Prostate gland (tissue), 2 donors: ENCODE data around the gene MYO9B. TPM values are rescaled to one million over a fixed set of nuclear protein-coding genes. Genes with fewer than 3 reads are reported as not detected.

ENCODE experiments used
- DNase-seq: peaks from one replicate; pipeline ENCODE4 v3.0.0-alpha.2; 2019; ENCODE audit warnings: low spot score
- H3K27ac ChIP-seq, 2 donors: fragments of 200-600 bp; sonication (generic); 2 replicates each; pipeline ENCODE4 v1.5.1; 2017 to 2019
- H3K27me3 ChIP-seq: fragments of 200-600 bp; sonication (generic); replicated peaks from 2 replicates; pipeline ENCODE4 v1.5.1; 2019; ENCODE audit not compliant: insufficient read depth
- H3K36me3 ChIP-seq, 2 donors: fragments of 200-600 bp; sonication (generic); 1 replicate in 1 of 2; 2 replicates in 1 of 2; pipeline versions ENCODE4 v1.5.1 to v1.8.1; 2017 to 2019
- H3K4me1 ChIP-seq: fragments of 200-600 bp; sonication (generic); replicated peaks from 2 replicates; pipeline ENCODE4 v1.5.1; 2019
- H3K4me3 ChIP-seq, 2 donors: fragments of 200-600 bp; sonication (generic); 2 replicates each; pipeline ENCODE4 v1.5.1; 2017 to 2019
- H3K9me3 ChIP-seq: fragments of 200-600 bp; sonication (generic); 2 replicates; pipeline ENCODE4 v1.5.1; 2017
- POLR2A ChIP-seq: fragments of 450-650 bp; IDR thresholded peaks from one replicate; pipeline ENCODE4 v1.6.1; 2016; ENCODE audit warnings: antibody characterized with exemption, mild to moderate bottlenecking
- POLR2AphosphoS5 ChIP-seq: sonication (generic); formaldehyde crosslinking; IDR thresholded peaks from one replicate; pipeline ENCODE4 v1.6.1; 2017; ENCODE audit warnings: antibody characterized with exemption
- WGBS: methylation state at CpG from one replicate; pipeline ENCODE4 v1.1.5; 2018; 5-methylcytosine and 5-hydroxymethylcytosine counted together
- intact Hi-C: fragments of 100-400 bp; cut with DNase I; formaldehyde crosslinking; loops from one replicate; pipeline ENCODE4 v1.14.2; 2022
- total RNA-seq, 2 donors: library from RNA; depleted of rRNA; stranded (reverse); fragments of >200 nt; gene quantifications; one replicate each; pipeline ENCODE4 v1.1.0, GENCODE V29; 2016
- TF ChIP-seq, protein P1 (sequence below), 4 experiments: fragments of 200-600 bp in 2 of 4; fragments of 450-650 bp in 2 of 4; sonication (generic) in 2 of 4; IDR thresholded peaks; 1 replicate in 3 of 4; 2 replicates in 1 of 4; pipeline ENCODE4 v1.5.1; 2016 to 2019; ENCODE audit warnings: antibody characterized with exemption in 4 of 4, mild to moderate bottlenecking in 2 of 4, moderate library complexity in 2 of 4

MYO9B gene
- total RNA-seq, 2 donors from 2014 or later: 50.9 to 208 TPM

- WGBS: 98% methylated on average over 6 of the region's 6 CpGs
- Histone ChIP-seq H3K9me3 (no peaks in the 10 kb centered on the region), H3K4me1 (peaks cover 10% of the 10 kb centered on the region), H3K36me3 (no peaks in the 10 kb centered on the region), H3K27me3 (no peaks in the 10 kb centered on the region), H3K4me3 (no peak overlapping the region), H3K27ac (no peak overlapping the region)
- intact Hi-C loops: no loop called here
- TF ChIP-seq POLR2A: no peak
- TF ChIP-seq POLR2AphosphoS5: no peak
- DNase-seq: no peak
Observed at GRCh38 chr19:17240826-17241399, 165.3 kb downstream of the MYO9B start.

DNA sequence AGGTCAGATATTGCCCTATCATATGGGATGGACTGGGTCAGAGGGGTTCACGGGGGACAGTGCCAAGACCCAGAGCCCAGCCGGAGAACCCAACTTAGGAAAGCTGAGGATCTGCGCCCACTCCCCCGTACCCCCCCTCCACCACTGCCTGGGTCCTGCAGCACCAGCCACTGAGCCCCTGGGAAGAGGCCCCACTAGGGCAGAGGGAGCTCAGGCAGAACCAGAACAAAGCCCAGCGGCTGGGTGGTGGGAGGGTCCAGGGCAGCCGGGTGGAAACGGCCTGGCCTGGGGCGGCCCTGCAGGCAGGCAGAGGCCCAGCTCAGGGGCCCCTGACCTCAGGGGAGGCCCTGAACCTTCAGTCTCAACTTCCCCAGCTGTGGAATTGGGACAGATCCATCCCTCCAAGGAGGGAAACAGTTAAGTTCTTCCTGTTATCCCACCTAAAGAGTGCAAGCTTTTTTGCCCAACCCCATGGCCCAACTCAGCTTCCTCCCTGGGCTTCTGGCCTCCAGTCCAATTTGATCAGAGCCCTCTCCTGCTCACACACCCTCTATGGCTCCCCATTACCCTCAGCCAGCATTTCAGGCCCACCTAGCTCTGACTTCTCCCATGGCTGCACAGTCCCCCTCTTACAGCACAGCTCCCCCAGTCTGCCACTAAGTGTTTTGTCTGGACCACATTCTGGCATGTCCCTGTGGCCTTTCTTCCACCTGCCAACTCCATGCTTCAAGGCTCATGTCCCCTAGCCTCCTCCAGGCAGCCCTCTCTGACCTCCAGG, 167.0 kb downstream of the MYO9B start:
- no peak overlapping the region for H3K4me3 ChIP-seq
- WGBS: 74% methylated on average over 8 of the region's 8 CpGs

DNA sequence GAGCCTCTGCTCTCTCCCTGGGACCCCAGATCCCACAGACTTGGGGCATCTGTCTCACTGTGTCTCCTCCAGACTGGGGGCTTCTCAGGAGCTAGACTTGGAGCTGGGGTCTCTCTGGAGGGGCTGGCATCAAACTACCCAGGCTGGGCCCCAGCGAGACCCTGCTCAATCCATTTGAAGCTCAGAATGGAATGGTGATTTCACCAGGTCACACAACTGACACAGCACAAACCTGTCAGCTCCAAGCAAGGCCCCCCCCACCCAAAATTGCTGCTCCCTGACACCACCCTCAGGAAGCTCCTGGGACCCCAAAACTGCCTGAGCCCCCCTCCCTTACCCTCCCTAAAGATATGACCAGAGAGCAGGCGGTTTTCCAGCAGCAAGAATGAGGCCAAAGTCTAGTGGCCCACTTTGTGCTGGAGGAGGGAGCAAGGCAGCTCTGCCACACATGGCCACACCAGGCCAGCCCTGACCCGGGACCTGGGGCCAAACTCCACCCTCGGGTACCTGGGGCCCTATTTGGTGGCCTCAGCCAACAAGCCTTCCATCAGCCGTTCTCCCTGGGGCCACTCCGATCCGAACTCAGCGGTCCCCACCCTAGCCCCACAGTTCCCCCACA, 167.7 kb downstream of the MYO9B start:
- 21% methylated on average over 8 of the region's 8 CpGs for WGBS
- no peaks in the 10 kb centered on the region for H3K27me3 ChIP-seq
- H3K36me3 ChIP-seq: no peaks in the 10 kb centered on the region
- no peak for DNase-seq
- no peaks in the 10 kb centered on the region for H3K4me1 ChIP-seq
- H3K27ac ChIP-seq: peak overlapping the region; percentile 73 to 74
- TF ChIP-seq POLR2AphosphoS5 (no peak), POLR2A (no peak)
- TF ChIP-seq, protein P1, sequence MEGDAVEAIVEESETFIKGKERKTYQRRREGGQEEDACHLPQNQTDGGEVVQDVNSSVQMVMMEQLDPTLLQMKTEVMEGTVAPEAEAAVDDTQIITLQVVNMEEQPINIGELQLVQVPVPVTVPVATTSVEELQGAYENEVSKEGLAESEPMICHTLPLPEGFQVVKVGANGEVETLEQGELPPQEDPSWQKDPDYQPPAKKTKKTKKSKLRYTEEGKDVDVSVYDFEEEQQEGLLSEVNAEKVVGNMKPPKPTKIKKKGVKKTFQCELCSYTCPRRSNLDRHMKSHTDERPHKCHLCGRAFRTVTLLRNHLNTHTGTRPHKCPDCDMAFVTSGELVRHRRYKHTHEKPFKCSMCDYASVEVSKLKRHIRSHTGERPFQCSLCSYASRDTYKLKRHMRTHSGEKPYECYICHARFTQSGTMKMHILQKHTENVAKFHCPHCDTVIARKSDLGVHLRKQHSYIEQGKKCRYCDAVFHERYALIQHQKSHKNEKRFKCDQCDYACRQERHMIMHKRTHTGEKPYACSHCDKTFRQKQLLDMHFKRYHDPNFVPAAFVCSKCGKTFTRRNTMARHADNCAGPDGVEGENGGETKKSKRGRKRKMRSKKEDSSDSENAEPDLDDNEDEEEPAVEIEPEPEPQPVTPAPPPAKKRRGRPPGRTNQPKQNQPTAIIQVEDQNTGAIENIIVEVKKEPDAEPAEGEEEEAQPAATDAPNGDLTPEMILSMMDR (IDR thresholded peaks at IDR 0.05): no peak
- no peaks in the 10 kb centered on the region for H3K9me3 ChIP-seq
- peak overlapping the region; percentile 53 to 87 for H3K4me3 ChIP-seq
- intact Hi-C loops: no loop called here

More for the DNA sequence above, 167.0 kb downstream of the MYO9B start:
- Histone ChIP-seq H3K4me1 (no peaks in the 10 kb centered on the region), H3K27me3 (no peaks in the 10 kb centered on the region), H3K27ac (no peak overlapping the region), H3K36me3 (no peaks in the 10 kb centered on the region), H3K9me3 (no peaks in the 10 kb centered on the region)
- TF ChIP-seq POLR2AphosphoS5 (no peak), POLR2A (no peak)
- TF ChIP-seq, protein P1 (IDR thresholded peaks at IDR 0.05): no peak
- intact Hi-C loops: no loop called here
- DNase-seq: no peak

GRCh38 chr19:17243830-17244617, 168.4 kb downstream of the MYO9B start:
- Histone ChIP-seq H3K27ac (peak overlapping the region; percentile 73 to 74), H3K9me3 (no peaks in the 10 kb centered on the region), H3K4me3 (peak overlapping the region; percentile 53 to 87), H3K36me3 (no peaks in the 10 kb centered on the region), H3K4me1 (no peaks in the 10 kb centered on the region), H3K27me3 (no peaks in the 10 kb centered on the region)
- intact Hi-C loops: no loop called here
- DNase-seq: no peak
- TF ChIP-seq POLR2AphosphoS5 (no peak), POLR2A (no peak)
- TF ChIP-seq, protein P1 (IDR thresholded peaks at IDR 0.05): no peak
- 8% methylated on average over 46 of the region's 52 CpGs for WGBS
